ENCODE data around the gene LHCGR. TPM values are rescaled to one million over a fixed set of nuclear protein-coding genes. Genes with fewer than 3 reads are reported as not detected.

The LHCGR gene
- not detected in 2 replicates for total RNA-seq

GRCh38 chr2:48755473-48755872, at the start of gene LHCGR:
Gene LHCGR (minus strand): TSS chr2:48755724. CDS start chr2:48755671, 53 bp downstream.

Other genes with a start within 250 kb of the LHCGR start
- 17.0 and 18.0 TPM in 2 replicates for gene STON1, start 225.6 kb downstream of the LHCGR start, total RNA-seq
- gene GTF2A1L, start 137.9 kb downstream of the LHCGR start, total RNA-seq: 0.24 and 1.7 TPM in 2 replicates

Measured in cardiac ventricle fibroblast (primary cell).